Superior temporal gyrus (tissue), 1 donor: ENCODE measurements around the gene TMSB4X.
"Not testable (repeated sequence)": the region's sequence is repeated elsewhere in the genome, so short reads cannot be mapped to it uniquely, and the experiment has no call there.

Experiments used
- DNase-seq: peaks from one replicate; pipeline ENCODE4 v3.0.0-alpha.2; 2016; ENCODE audit errors: extremely low spot score

Gene TMSB4X

DNA sequence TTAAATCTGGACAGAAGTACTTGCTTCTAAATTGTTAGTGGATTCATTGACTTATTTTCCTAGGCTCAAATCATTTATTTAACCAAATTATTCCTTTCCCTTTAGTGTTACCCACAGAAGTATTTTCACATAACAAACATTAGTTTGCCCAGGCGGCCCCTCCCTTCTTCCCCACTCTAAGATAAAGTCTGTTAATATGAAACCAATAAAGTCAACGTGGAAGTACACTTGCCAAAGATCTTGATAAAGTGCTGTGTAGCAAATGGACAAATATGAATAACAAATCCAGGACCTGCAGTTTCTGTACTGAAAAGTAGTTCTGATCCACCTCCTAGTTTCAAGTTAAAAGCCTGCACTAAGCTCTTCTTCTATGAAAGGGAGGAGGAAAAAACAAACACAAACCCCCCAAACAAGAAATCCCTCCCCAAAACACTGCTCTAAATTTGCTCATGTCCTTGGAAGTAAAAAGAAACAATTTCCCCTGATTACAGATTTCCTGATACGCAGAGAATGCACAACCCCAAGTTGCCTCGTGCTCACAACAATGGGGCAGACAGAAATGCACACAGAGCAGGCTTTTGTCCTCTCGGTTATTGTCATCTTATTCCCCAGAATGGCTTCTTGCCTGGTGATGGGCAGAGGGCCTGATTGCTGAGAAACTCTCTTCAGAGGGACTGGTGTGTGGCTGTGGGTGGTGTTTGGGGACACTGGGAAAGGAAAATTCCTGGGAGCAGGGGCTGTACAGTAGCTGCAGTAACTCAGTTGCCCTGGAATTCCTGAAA lies 23.2 kb downstream of the TMSB4X start:
- DNase-seq, result peak; percentile 84

DNA sequence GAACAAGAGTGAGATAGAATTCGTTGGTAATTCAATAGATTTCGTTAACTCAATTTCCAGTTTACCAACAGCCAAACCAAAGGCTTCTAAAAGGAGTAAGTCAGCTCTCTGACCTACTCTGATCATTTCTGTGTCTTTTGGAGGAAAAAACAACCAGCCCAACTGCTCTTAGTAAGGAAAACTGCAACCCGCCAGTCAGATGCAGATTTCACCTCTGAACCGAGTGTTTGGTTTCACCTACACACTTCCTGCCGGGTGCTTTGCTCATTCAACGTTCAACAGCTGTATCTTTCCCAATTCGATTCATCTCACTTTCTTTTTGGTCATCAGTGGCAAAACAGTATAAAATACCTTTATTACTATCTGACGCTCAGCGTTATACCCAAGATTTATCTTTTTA lies 24.5 kb downstream of the TMSB4X start:
- DNase-seq, result no peak

DNA sequence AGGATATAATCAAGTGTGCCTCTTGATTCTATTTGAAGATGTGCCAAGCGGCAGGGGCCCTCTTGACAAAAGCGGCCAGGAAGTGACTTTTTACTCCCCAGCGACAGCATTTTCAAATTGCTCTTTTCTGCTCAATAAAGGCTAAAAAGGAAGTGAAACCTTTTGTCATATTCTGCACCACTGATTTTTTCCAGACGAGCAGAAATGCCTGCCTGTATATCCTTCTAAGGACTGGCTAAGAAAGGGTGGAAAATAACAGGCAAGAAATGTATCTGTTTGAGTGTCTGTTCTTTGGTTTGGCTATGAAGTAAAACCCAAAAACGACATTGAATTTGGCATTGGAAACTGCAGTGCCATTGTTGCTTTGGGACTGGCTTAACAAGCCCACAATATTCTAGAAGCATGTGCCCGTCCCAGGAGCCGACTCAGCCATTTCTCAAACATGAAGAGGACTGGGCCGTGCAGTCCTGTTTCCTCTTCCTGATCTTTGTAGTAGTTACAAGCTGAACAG lies 25.4 kb downstream of the TMSB4X start:
- DNase-seq, result peak; percentile 20

DNA sequence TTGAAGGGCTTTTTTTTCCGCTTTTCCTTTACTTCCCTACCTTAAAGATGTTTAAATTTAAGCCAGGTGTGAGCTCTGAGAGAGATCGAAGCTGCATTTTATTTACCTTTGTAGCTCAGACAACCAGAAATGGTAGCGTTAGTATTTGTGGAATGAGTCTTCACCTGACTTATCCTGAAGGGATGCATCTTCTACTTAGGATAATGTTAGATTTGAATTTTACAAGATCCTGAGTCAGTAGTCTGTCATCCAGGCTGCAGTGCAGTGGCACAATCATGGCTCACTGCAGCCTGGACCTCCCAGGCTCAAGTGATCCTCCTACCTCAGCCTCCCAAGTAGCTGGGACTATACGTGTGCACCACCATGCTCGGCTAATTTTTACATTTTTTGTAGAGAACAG lies 26.2 kb downstream of the TMSB4X start:
- DNase-seq, result no peak

DNA sequence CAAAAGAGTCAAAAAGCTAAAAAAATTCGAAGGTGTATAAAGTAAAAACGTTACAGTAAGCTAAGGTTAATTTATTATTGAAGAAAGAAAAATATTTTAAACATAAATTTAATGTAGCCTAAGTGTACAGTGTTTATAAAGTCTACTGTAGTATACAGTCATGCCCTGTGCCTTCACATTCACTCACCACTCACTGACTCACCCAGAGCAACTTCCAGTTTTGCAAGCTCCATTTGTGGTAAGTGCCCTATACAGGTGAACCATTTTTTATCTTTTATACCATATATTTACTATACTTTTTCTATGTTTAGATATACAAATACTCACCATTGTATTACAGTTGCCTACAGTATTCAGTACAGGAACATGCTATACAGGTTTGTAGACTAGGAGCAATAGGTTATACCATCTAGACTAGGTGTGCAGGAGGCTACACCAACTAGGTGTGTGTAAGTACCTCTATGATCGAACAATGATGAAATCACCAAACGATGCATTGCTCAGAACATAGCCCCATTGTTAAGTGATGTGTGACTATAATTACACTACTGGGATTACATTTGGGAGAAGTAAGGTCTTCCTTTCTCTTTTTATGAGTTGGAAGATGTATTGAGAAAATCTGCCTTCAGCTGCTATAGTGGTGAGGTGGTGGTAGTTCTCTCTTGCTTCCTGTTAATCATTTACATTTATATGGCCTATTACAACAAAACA lies 27.2 kb downstream of the TMSB4X start:
- DNase-seq, result no peak

DNA sequence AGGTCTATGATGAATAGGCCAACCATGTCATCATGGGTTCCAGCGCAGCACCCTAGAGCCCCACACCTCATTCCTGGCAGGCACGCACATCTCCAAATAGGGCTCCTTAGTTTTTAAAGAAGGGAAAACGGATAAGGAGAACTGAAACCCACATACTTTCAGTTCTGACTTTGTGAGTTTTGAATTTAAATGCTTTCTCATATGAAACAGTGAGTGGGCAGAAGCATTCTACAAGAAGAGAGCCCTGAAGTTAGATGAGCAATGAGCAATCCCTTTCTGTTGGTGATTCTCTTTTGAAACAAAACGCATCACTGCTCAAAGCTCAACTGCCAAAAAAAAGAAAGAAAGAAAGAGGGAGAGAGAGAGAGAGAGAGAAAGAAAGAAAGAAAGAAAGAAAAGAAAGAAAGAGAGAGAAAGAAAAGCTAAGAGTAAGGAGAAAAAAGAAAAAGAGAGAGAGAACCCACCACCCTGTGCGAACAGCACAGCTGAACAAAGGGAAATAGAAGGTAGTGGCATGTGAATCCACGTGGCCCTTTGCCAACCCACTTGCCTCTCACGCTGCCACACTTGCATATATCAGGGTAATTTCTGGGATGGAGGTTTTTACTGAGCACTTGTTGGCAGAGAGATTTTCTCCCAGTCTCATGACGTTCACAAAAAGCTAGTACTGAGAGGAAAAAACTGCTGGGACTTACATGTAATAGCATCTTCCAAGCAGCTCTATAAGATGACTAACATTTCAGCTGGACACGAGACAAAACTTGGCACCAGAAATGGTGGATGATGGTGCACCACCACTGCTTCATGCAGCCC lies 31.0 kb downstream of the TMSB4X start:
- peak; percentile 24 for DNase-seq

DNA sequence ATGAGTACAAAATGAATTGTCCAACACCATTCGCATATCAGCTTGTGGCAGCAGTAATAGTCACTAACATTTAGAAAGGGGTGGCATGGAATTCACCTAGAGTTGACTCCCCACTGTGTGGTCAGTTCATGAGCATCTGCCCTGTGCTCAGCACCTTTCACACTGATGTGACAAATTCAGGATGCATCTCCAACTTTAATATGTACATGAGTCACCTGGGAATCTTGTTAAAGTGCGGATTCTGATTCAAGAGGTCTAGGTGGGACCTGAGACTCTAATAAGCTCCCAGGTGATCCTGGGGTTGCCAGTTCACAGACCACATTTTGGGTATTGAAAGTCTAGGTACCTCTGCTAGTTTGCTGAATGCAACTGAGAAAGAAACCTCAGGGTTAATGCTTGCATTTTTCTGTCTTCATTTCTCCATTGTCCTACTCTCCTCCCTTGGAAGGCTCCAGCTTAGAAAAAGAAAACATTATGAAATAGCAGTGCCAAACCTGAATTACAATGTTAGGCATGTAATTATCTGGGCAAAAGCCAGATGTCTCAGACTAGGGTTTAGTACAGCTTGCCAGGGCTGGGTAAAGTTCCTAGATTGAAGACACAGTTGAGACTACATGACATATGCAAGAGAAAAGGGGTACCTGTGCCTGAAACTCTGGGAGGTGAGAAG lies 32.7 kb downstream of the TMSB4X start:
- DNase-seq, result peak; percentile 13

DNA sequence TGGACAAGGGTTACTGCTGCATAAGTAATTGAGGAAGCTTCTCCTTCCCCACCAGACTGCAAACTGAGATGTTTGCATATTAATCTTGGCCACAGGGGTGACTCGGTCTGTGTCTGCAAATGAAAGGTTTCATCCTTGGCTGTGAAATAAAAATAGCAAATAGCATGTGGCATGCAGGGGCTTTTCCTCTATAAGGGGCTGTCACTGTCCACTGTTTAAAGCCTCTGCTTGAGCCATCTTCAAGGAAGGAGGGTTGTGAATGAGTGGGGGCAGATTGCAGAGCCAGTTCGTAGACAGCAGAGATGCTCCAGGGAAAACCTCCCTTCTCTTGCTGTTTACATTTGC lies 33.3 kb downstream of the TMSB4X start:
- DNase-seq, result no peak

DNA sequence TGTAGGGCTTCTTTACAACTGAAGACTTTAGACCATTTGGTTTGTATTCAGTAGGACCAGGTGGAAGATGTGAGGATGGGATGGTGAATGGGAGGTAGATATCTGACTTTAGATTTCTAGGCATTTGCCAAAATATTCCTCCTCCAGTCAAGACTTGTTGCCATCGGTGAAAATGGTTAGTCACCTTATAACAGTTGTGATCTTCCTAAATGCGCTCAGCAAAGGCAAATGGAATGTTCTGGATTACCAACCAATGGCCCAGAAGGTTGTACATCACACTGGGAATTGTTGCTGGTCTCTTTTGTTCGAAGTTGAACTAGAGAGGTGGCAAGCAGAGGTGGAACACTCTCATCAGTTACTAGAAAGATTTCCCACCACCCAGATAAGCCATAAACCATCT lies 33.9 kb downstream of the TMSB4X start:
- no peak for DNase-seq

DNA sequence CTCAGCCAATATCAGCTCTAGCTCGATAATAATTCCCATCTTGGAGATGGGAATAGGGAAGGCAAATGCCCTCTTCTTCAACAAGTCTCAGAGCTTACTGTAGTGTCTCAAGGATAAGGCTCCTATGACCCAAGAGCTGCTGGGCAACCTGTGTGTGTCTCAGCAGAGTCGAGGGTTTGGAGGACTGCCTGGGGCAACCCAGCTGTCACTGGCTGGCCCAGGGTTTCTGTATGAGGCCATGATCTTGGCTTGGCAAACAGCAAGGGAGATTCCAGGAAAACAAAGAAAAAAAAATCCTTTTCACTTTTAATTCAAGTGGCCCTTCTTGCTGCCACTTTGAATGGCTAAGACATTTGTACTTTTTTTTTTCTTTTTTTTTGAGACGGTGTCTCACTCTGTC lies 34.4 kb downstream of the TMSB4X start:
- DNase-seq, result no peak

DNA sequence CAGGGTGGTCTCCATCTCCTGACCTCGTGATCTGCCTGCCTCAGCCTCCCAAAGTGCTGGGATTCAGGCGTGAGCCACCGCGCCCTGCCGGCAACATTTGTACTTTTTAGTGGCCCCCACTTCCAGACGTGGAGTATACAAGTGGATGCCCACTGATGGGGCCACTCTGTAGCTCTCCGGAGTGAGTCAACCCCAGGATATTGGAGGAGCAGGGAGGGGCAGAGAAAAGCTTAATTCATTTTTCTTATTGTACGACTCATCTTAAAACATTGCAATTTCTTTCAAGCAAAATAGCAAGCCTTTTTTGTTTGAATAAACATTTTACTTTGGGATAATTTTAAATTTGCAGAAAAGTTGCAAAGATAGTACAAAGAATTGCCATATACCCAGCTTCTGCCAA lies 34.9 kb downstream of the TMSB4X start:
- no peak for DNase-seq

DNA sequence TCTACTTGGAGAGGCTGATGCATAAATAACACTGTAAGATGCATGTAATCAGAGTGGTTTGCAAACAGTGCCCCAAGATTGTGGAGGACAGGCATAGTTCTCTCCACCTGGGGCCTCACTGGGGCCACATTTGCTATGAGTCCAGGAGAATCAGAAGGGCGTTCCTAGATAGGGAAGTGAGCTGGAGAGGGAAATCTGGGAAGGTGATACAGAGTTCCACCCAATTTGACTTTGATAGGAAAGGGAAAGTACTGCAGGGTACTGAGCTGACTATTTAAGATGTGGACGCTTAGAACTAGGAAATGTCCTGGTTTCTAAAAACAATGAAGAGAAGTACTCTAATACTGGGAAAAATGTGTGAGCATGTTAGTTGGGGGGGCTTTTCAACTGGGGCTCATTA lies 35.6 kb downstream of the TMSB4X start:
- no peak for DNase-seq

DNA sequence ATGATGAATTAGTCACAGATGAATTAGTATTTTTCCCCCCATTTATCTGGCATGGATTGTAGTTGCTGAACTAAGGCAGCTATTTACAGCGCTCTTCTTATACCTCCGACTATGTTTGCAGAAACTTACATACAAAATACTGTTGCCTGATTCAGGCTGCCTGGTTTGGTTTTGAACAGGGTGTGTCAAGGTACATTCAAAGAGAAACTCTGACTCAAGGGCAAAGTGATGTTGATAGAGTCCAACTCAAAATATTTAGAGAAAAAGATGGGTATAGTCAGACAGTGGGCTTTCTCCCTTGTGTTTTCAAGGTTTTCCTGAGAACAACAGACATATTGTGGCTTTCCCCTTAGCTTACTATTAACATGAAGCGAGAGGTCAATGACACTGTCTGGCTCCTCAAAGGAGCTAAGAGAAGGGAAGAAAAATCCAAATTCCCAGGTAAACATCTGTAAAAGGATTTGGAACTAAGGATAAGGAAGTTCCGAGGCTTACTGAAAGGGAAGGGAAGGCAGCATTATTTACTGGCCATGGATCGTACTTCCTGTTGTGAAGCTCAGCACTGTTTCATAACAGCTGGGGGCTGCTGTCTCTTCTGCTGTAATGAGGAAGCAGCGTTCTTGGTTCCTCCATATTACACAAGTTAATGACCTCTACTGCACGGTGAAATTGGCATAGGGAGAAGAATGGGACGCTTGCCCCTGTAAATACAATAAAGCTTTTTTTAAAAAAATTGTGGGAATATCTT lies 38.6 kb downstream of the TMSB4X start:
- peak; percentile 12 for DNase-seq

DNA sequence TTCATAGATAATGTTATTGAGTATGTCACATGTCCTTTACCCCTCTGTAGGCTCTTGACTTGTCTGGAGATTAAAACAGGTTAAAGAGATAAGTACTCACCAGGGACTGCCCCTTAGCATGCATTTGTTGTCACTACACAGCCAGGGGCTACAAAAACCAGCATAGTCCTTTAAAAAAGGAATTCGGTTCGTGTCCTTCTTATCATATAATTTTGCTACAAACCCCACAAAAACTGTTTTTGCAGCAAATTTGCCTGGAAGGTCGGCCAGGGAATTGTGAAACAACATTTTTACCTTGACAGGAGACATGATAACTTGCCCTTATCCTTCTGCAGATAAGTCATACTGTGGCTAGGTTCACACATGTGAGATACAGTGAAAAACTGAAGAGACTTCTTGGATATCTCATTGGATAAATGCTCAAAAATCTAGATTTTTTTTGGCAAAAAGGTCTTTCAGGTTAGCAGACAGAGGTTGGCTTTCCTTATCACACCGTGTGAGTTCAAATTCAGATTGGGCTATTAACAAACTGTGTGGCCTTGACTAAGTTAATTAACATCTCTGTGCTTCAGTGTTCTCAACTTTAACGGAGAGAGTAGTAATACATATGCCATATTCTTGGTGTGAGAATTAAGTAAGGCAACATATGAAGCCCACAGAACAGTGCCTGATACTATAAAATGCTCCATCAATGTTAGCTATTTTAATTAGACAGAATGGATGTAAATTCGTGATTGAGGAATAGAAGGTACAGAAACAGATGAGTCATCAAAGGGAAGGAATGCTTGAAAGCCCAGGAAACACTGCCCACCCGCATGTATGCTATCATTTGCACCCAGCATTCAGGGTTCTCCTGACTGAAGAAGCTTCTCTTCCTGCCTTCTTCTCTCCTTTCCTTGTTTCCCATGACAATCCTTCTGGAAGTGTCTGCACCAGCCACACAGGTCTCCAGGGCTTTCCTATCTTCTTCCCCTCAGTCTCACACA lies 39.5 kb downstream of the TMSB4X start:
- DNase-seq, result no peak

DNA sequence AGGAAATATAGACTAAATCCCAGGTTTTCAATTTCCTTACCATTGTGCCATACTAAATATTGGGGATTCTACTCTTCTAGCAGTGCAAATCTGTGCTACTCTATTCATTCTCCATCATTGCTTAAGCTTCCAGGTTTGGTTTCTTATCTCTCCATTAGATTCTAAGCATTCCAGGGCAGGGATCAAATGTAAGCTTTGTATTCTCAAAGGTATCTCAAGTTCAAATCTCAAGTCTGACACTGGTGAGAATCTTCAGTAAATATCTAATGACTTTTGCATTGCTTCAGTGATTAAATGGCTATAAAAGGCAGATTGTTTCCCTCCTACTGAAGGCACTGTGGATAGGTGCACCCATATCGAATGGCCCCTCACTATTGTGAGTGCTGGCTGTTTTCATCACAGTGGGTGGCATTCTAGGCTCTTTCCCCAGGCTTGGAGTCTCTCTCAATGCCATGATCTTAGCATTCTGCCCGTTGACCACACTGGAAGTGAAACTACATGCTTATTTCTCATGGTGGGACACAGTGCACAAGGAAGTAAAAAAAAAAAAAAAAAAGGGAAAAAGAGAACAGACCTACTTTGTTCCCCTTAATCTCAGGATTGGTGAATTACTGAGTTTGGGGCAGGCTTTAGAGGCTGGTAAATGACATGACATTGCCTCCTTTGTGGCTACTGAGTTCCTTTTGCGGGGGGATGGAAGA lies 40.8 kb downstream of the TMSB4X start:
- no peak for DNase-seq

DNA sequence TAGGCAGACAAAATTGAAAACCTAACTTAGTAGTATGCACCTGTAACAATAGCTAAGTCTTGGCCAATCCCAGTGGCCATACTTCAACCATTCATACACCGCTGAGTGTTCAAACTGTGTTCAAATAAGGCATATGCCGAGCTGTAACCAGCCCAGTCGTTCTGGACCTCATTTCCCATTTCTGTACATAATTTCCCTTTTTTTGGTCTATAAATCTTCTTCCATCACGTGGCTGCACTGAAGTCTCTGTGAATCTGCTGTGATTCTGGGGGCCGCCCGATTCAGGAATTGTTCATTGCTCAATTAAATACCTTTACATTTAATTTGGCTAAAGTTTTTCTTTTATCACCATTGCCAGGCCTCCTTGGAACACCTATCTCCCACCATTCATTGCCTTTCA lies 41.8 kb downstream of the TMSB4X start:
- not testable (repeated sequence) for DNase-seq

DNA sequence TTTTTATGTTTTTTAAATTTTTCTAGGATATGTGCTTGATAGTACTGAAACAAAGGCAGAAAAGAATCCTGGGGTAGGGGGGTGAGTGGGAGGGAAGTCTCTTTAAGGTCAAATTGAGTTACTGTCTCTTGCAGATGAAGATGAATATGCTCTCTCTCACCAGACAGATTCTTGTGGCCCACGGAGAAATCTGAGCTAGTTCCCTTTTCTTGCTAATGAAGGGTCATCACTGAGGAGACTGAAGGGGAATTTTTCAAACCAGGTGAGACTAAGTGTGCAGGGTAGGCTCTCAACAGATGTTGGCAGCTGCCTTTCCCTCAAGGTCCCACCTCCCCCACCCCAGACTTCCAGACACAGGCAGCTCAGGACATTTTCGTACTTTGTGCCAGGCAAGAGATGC lies 48.0 kb downstream of the TMSB4X start:
- no peak for DNase-seq

DNA sequence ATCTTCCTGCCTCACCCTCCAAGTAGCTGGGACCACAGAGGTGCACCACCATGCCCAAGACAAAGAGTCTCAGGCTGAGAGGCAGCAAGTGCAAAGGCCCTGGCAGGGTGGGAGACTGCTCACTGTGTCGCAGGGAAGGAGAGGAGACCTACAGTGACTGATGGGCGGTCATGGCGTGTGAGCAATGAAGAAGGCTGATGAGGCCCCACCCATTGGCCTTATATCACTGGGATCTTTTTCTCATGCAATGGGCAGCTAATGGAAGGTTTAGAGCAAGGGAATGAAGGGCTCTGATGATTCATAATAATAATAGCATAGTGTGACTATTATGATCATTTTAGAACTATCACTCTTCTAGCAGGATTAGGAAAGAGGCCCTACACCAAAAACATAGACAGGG lies 48.7 kb downstream of the TMSB4X start:
- DNase-seq, result no peak

DNA sequence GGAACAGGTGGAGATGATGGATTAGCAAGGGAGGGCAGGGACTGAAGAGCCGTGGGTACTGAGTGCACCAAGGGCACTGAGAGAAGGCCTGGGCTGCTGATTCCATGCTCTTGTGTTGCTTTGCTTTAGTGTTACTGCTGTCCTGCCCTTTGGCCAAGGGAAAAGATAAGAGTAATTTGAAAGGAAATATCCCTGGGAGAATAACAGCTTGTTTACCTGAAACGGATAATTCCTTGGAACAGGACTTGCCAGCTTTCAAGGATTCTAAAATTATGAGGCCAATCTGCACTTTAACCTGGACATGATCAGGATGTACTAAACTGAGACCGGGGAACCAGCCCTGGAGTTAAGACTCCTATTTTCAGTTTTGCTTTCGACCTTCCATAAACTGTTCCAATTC lies 49.1 kb downstream of the TMSB4X start:
- no peak for DNase-seq
